Measurements from ENCODE around the gene CCDC17.

Gene CCDC17

DNA sequence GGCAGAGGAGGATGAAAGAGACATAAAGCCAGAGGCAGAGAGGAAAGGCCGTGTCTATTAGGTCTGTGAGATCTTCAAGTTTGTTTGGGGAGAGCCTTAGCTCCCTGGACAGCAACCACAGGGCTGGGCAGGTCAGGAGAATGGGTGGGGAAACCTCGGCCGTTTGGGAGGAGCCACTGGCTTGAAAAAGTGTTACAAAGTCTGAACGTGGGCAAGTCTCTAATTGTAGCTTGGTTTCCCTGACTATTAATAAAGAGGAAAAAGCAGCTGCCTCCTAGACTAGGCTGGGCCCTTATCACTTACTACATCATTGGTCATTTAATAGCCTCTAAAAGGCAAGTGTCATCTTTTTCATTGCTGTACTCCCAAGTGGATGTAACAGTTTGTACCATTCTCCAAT is at the start of gene CCDC17:
CCDC17 (minus strand) TSS at position 83 of the 400 bp plus-strand sequence. CDS start 145 bp downstream, outside the sequence.
- no peak for TF ChIP-seq GATA2 (IDR thresholded peaks at IDR 0.05; ENCODE audit: low read depth, low read length)
- TF ChIP-seq GATA3 (IDR thresholded peaks at IDR 0.05; ENCODE audit: low read depth, low read length) = no peak

DNA sequence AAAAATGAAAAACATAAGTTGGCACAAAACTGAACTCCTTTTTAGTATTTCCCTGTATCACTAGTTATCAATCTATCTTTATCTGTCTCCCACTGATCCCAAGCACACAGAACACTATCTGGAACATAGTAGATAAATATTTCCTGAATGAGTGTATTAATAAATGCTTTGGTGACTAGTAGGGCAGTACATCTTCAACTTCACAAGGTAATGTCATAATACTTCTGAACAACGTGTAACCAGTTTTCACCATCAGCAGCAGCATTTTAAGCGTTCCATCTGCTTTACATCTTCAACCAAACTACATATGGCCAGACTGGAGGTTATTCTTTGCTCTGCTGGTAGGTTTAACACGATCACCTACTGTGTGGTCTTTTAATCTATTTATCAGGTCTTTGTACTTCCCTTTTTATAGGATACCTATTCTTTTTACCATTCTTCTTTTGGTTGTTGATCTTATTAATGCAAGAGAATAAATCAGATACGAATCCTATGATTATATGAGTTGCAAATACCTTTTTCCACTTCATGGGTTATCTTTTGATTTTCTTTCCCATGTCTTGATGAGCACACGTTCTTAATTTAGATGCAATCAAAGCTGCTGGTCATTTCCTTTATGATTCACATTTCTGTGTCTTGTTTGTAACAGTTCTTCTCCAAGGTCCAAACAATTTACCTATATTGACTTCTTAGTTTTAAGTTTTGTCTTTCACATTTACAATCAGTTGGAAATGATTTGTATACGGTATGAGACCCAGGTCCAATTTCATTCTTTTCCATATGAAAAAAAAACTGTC is 46.2 kb upstream of the CCDC17 start:
- no peak for TF ChIP-seq GATA2 (IDR thresholded peaks at IDR 0.05; ENCODE audit: low read depth, low read length)
- TF ChIP-seq GATA3 (IDR thresholded peaks at IDR 0.05; ENCODE audit: low read depth, low read length) = no peak

DNA sequence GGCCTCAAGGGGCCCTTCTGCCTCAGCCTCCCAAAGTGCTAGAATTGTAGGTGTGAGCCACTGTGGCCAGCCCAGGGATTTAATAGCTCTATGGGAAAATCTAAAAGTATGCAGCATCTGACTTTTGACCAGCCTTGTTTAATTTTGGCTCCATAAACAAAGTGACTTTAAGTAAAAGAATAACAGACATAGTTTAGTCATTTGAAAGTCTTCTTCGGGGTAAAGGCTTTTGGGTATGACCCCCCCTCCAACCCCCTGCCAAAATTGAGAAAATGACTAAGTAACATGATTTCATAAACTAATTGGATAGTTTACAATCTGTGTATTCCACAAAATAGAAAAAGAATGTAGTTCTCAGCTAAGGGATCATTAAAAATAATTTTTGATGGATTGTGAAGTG is 45.5 kb upstream of the CCDC17 start:
- no peak for TF ChIP-seq GATA2 (IDR thresholded peaks at IDR 0.05; ENCODE audit: low read depth, low read length)
- no peak for TF ChIP-seq GATA3 (IDR thresholded peaks at IDR 0.05; ENCODE audit: low read depth, low read length)

DNA sequence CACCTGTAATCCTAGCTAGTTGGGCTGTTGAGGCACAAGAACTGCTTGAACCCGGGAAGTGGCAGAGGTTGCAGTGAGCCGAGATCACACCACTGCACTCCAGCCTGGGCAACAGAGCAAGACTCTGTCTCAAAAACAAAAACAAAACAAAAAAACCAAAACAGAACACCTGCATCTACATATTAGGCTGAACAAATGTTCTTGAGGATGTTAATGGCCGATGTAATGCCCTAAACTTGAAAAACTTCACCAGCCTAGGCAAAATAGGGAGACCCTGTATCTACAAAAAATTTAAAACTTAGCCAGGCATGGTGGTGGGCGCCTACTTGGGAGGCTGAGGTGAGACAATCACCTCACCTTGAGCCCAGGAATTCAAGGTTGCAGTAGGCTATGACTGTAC is 44.7 kb upstream of the CCDC17 start:
- TF ChIP-seq GATA3 (IDR thresholded peaks at IDR 0.05; ENCODE audit: low read depth, low read length) = no peak
- no peak for TF ChIP-seq GATA2 (IDR thresholded peaks at IDR 0.05; ENCODE audit: low read depth, low read length)

DNA sequence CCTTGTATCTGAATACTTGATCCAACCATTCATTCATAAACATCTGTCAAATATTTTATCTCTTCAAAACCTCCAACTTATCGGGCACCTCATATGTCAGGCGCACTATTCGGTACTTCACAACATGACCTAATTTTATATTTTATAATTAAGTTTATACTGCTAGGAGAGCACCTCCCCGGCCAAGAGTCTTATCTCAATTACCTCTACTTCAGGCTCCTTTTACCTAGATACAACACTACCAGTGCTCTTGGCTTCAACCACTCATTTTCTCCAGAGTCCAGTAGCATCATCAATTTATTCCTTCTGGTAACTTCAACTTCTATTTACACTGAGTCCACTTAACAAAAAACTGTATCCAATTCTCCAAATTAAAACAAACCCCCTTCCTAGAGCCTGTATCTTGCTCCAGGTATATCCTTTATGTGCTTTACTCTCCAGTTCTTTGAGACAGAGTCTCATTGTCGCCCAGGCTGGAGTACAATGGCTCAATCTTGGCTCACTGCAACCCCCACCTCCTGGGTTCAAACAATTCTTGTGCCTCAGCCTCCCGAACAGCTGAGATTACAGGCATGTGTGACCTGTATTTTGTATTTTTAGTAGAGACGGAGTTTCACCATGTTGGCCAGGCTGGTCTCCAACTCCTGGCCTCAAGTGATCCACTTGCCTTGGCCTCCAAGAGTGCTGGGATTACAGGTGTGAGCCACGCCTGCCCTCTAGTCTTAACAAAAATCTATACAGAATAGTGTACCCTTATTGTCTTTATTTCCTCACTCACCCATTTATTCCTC is 43.7 kb upstream of the CCDC17 start:
- TF ChIP-seq GATA2 (IDR thresholded peaks at IDR 0.05; ENCODE audit: low read depth, low read length) (no peak), GATA3 (IDR thresholded peaks at IDR 0.05; ENCODE audit: low read depth, low read length) (no peak)

DNA sequence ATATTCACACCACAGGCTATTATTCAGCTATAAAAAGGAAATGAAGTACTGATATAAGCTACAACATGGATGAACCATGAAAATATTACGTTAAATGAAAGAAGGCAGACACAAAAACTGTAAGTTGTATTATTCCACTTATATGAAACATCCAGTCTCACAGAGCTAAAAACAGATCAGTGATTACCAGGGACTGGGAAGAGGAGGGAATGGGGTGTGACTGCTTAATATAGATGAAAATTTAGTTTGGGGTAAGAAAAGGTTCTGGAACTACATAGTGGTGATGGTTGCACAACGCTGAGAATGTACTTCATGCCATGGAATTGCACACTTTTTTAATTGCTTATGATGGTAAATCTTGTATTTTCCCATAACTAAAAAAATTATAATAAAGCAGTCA is 43.0 kb upstream of the CCDC17 start:
- TF ChIP-seq GATA2 (IDR thresholded peaks at IDR 0.05; ENCODE audit: low read depth, low read length) (no peak), GATA3 (IDR thresholded peaks at IDR 0.05; ENCODE audit: low read depth, low read length) (no peak)

DNA sequence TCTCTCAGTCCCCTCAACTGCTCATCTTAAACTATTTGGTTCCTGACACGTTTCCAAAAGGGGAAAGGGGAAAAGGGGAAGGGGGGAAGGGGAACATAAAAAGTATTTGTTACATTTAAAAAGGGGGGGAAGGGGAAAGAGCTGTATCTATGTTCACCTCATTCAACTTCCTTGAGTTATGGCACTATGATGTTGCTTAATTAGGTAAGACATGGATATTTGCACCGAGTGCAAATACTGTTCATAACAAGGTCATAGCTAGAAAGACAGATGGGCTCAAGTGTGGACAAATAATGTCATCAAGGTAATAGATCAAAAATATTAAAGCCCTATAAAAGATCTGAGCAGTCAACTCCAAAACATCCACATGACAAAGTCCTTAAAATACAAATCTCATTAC is 36.5 kb upstream of the CCDC17 start:
- TF ChIP-seq GATA2 (IDR thresholded peaks at IDR 0.05; ENCODE audit: low read depth, low read length) (no peak), GATA3 (IDR thresholded peaks at IDR 0.05; ENCODE audit: low read depth, low read length) (no peak)

DNA sequence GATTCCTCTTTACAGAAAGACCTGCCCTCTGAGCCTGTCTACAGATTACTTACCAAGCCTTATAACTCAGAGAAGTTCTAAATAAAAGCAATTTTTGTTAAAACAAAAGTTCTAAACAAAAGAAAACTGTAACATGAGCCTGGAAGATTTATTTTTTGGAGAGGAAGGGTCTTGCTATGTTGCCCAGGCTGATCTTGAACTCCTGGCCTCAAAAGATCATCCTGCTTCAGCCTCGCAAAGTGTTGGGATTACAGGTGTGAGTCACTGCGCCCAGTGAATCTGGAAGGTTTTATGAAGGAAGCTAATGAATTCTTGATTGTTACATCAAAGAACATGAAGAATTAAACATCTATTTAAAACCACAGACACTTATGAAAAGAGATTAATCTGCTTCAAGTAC is 35.4 kb upstream of the CCDC17 start:
- no peak for TF ChIP-seq GATA2 (IDR thresholded peaks at IDR 0.05; ENCODE audit: low read depth, low read length)
- no peak for TF ChIP-seq GATA3 (IDR thresholded peaks at IDR 0.05; ENCODE audit: low read depth, low read length)

DNA sequence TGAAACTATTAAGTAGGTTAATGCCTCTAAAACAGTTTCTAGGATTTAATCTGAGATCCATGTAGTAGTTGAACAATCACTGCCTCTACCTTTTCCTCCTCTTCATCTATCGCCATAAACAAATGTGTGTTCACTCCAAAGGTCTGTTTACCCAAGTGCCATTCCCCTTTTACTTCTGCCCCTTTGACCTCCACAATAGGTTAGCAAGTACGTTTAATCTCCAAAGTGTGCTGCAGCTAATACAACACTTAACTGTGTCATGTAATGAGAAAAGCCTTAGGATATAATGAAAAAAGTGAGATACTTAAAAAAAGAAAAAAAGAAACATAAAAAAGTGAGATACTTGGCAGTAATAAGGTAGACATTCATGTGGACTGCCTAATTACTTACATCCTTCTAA is 34.3 kb upstream of the CCDC17 start:
- TF ChIP-seq GATA3 (IDR thresholded peaks at IDR 0.05; ENCODE audit: low read depth, low read length) (no peak), GATA2 (IDR thresholded peaks at IDR 0.05; ENCODE audit: low read depth, low read length) (no peak)

DNA sequence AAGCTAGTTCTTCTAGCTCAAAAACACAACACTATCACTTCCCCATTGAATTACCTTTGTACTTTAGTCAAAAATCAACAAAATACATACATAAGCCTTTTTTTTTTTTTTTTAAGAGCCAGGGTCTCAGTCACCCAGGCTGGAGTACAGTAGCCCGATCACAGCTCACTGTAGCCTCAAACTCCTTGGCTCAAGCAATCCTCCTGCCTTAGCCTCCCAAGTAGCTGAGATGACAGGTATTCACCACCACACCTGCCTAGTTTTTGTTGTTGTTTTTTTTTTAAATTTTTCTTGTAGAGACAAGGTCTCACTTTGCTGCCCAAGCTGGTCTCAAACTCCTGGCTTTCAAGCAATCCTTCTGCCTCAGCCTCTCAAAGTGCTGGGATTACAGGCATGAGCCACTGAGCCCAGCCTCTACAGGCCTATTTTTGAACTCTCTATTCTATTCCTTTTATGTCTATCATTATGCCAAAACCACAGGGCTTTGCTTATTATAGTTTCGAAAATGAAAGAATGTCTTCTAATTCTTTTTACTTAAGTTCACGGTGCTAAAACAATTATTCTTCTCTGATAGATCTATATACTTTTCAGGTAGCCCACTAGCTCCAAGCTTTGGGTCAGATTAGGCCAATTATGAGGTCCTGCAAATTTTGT is 32.8 kb upstream of the CCDC17 start:
- TF ChIP-seq GATA3 (IDR thresholded peaks at IDR 0.05; ENCODE audit: low read depth, low read length) (no peak), GATA2 (IDR thresholded peaks at IDR 0.05; ENCODE audit: low read depth, low read length) (no peak)

DNA sequence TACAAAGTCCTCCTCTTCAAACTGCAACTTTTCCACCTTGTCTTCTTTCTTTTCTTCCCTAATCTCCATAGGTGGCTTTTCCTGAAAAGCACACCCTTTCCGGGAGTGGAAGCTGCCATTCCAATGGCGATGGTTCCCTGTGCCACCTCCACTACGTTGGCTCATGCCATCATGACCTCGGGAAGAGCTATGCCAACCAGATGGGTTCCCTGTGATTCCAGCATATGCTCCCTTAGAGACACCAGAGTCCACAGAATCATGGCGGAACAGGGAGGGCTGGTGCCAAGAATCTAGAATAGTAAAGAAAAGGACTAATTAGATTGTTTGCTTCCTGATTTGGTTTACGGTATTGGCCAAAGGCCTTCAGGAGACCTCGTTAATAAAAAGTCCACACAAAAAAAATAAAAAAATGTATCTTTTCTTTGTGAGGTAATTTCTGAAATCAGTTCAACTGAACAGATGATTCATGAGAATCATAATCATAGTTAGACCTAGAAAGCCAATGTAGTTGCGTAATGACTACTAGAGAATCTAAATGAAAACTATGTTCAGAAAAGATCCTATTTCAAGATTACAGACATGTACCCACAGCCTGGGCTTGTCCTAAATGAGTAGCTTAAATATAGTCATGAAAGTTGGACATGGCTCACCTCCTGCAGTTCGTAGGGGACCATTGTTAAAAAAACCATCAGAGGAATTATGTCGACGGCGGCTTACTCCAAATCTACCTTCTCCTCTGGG is 30.9 kb upstream of the CCDC17 start:
- TF ChIP-seq GATA3 (IDR thresholded peaks at IDR 0.05; ENCODE audit: low read depth, low read length) = no peak
- TF ChIP-seq GATA2 (IDR thresholded peaks at IDR 0.05; ENCODE audit: low read depth, low read length) = no peak

DNA sequence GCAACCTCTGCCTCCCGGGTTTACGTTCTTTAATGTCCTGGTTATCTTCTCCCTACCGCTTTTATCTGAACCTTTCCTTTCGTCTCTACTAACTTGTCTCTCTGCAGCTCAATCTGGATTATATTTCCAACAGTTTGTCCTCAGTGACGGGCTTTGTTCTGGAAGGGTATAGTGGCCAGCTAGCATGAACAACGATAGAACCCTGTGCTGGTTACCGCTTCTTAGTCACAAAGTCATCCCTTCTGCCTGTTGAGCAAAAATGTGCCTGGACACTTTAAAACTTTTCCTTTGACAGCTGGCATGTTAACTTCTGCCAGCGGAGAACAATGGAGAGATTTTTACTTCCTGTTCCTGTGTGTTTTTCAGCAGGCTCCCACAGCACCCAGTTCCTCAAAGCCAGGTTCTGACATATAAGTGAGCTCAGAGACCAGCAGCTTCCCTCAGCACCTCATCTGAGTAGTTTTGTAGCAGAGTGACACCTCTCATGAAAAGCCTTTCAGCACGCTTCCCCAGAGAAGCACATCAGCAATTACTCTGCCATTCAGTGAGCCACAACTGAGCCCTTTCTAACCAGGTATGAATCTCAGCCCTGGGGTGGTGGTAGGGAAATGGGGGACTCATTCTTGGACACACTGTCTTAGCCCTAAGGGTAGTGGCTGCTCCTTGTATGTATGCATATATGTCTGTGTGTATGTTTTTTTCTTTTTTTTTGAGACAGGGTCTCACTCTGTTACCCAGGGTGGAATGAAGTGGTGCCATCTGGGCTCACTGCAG is 23.6 kb upstream of the CCDC17 start:
- TF ChIP-seq GATA2 (IDR thresholded peaks at IDR 0.05; ENCODE audit: low read depth, low read length) = no peak
- TF ChIP-seq GATA3 (IDR thresholded peaks at IDR 0.05; ENCODE audit: low read depth, low read length) = no peak

DNA sequence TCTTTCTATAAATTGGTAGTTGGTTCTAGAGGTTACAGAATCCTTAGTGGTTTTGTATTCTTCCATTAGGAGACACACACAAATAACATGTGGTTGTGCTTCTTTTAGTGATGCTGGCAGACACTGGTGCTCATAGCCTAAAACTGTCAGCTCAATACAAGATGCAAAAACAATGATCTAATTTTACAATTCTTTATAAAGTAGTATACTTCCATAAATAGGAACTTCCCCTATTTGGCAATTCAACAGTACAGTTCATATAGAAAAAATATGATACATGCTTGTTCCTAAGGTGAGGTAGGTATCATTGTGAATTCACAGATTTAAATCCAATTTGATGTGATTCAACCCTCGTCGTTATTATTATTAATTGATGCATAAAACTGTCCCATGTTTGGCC is 20.8 kb upstream of the CCDC17 start:
- TF ChIP-seq GATA3 (IDR thresholded peaks at IDR 0.05; ENCODE audit: low read depth, low read length) (no peak), GATA2 (IDR thresholded peaks at IDR 0.05; ENCODE audit: low read depth, low read length) (no peak)
